HG03457 (cell line): ENCODE data around the gene LRIT3.

Source experiments
- ATAC-seq: cut with Tn5 transposase; IDR thresholded peaks from one replicate; pipeline ENCODE4 v1.9.1; 2021; ENCODE audit warnings: moderate number of reproducible peaks; ENCODE audit not compliant: unreplicated experiment

The LRIT3 gene

GRCh38 chr4:109902559-109903251 is 54.8 kb downstream of the LRIT3 start:
- ATAC-seq = no peak

GRCh38 chr4:109908731-109909130 is 60.8 kb downstream of the LRIT3 start:
- no peak for ATAC-seq

GRCh38 chr4:109910256-109910655 is 62.3 kb downstream of the LRIT3 start:
- no peak for ATAC-seq

- no peak for ATAC-seq
Observed at GRCh38 chr4:109912706-109913595, 65.0 kb downstream of the LRIT3 start, which contains the start of gene EGF. TSS of gene EGF (plus strand) at chr4:109912883. CDS start at chr4:109913336, 453 bp downstream.

- no peak for ATAC-seq
Observed at GRCh38 chr4:109913596-109914241, 65.8 kb downstream of the LRIT3 start.

- no peak for ATAC-seq
Observed at GRCh38 chr4:109914322-109914721, 66.4 kb downstream of the LRIT3 start.

GRCh38 chr4:109915385-109916026 is 67.6 kb downstream of the LRIT3 start:
- no peak for ATAC-seq

GRCh38 chr4:109916027-109916409 is 68.1 kb downstream of the LRIT3 start:
- no peak for ATAC-seq

GRCh38 chr4:109921384-109921808 is 73.5 kb downstream of the LRIT3 start:
- no peak for ATAC-seq
